Putamen (tissue), 1 donor: ENCODE data around the gene CYTH4.

ENCODE experiments used
- DNase-seq: peaks from one replicate; pipeline ENCODE4 v3.0.0-alpha.2; 2016; ENCODE audit warnings: low spot score

CYTH4 gene

GRCh38 chr22:37270928-37271650, 11.2 kb upstream of the CYTH4 start:
- DNase-seq, result no peak

- no peak for DNase-seq
Observed at GRCh38 chr22:37273126-37273845, 9.0 kb upstream of the CYTH4 start.

- DNase-seq, result no peak
Observed at GRCh38 chr22:37273846-37274225, 8.5 kb upstream of the CYTH4 start.

- peak; percentile 22 for DNase-seq
Observed at GRCh38 chr22:37274380-37274862, 7.9 kb upstream of the CYTH4 start.

GRCh38 chr22:37275134-37275533, 7.2 kb upstream of the CYTH4 start:
- no peak for DNase-seq

- DNase-seq, result no peak
Observed at GRCh38 chr22:37275622-37276021, 6.7 kb upstream of the CYTH4 start.

GRCh38 chr22:37276776-37277175, 5.5 kb upstream of the CYTH4 start:
- no peak for DNase-seq

GRCh38 chr22:37277384-37277783, 4.9 kb upstream of the CYTH4 start:
- DNase-seq, result no peak

GRCh38 chr22:37278261-37278660, 4.0 kb upstream of the CYTH4 start:
- DNase-seq, result no peak

- DNase-seq, result no peak
Observed at GRCh38 chr22:37279331-37280181, 2.8 kb upstream of the CYTH4 start.

GRCh38 chr22:37280718-37281117, 1.6 kb upstream of the CYTH4 start:
- DNase-seq, result no peak

- DNase-seq, result no peak
Observed at GRCh38 chr22:37281195-37281594, 1.1 kb upstream of the CYTH4 start.

- no peak for DNase-seq
Observed at GRCh38 chr22:37281646-37282384, 493 bp upstream of the CYTH4 start.

- no peak for DNase-seq
Observed at GRCh38 chr22:37283393-37283937, 1.2 kb downstream of the CYTH4 start.

GRCh38 chr22:37284126-37284804, 2.0 kb downstream of the CYTH4 start:
- DNase-seq, result no peak

GRCh38 chr22:37284805-37285355, 2.6 kb downstream of the CYTH4 start:
- peak; percentile 63 for DNase-seq

GRCh38 chr22:37285937-37286336, 3.6 kb downstream of the CYTH4 start:
- no peak for DNase-seq

GRCh38 chr22:37287550-37287951, 5.2 kb downstream of the CYTH4 start:
- DNase-seq, result no peak

GRCh38 chr22:37288521-37288920, 6.2 kb downstream of the CYTH4 start:
- no peak for DNase-seq

GRCh38 chr22:37289156-37289735, 6.9 kb downstream of the CYTH4 start:
- no peak for DNase-seq
